ENCODE results near the gene NFAT5.

DNA sequence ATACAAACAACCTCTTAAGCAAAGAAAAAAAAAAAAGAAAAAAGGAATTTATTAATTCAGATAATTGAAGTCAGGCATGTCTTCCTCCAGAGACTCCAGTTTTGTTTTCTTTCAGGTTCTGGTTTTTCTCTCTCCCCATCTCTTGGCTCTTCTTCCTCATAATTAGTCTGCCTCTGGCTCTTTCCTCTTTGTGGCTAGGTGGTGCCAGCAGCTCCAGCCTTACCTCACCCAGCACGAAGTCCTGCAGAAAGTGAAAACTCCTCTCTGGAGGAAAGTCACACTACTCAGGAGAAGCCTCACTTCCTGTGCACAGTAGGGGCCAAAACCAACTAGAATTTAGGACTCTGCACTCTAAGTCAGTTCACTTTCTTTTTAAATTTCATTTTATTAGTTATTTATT lies 10.3 kb upstream of the NFAT5 start:
- TF ChIP-seq CTCF (IDR thresholded peaks at IDR 0.05) (no peak), POLR2A (IDR thresholded peaks at IDR 0.05) (no peak)

Measured in testis (tissue), 2 donors.